Stomach (tissue), 9 donors: Measurements from ENCODE around the gene CPN2. TPM values are rescaled to one million over a fixed set of nuclear protein-coding genes. Genes with fewer than 3 reads are reported as not detected.

ENCODE experiments used
- DNase-seq, 2 donors: peaks; one replicate each; pipeline versions ENCODE4 v3.0.0 to v3.0.0-alpha.2; 2013 to 2019
- H3K27ac ChIP-seq, 5 donors: fragments of 200-600 bp in 4 of 5; sonication (generic) in 4 of 5; one replicate each; pipeline ENCODE4 v1.5.1; 2013 to 2019; ENCODE audit warnings: mild to moderate bottlenecking in 1 of 5, moderate library complexity in 1 of 5
- H3K27me3 ChIP-seq, 3 donors: fragments of 200-600 bp; sonication (generic); one replicate each; pipeline ENCODE4 v1.5.1; 2017 to 2019; ENCODE audit warnings: mixed run types in 1 of 3
- H3K36me3 ChIP-seq, 4 donors: fragments of 200-600 bp; sonication (generic); 1 replicate in 3 of 4; 2 replicates in 1 of 4; pipeline ENCODE4 v1.5.1; 2016 to 2019
- H3K4me1 ChIP-seq, 4 donors: fragments of 200-600 bp; sonication (generic); one replicate each; pipeline ENCODE4 v1.5.1; 2016 to 2019
- H3K4me3 ChIP-seq, 4 donors: fragments of 200-600 bp; sonication (generic) in 3 of 4; one replicate each; pipeline ENCODE4 v1.5.1; 2016 to 2019; ENCODE audit warnings: mild to moderate bottlenecking in 1 of 4
- H3K9me3 ChIP-seq, 4 donors: fragments of 200-600 bp; sonication (generic); one replicate each; pipeline ENCODE4 v1.5.1; 2016 to 2019
- EP300 ChIP-seq: sonication (generic); formaldehyde crosslinking; IDR thresholded peaks from one replicate; pipeline ENCODE4 v1.6.1; 2017; ENCODE audit warnings: antibody characterized with exemption
- POLR2A ChIP-seq, 4 donors: fragments of 450-650 bp; IDR thresholded peaks; one replicate each; pipeline ENCODE4 v1.6.1; 2016; ENCODE audit warnings: antibody characterized with exemption in 4 of 4, control low read depth in 2 of 4, mild to moderate bottlenecking in 1 of 4, moderate library complexity in 1 of 4
- POLR2AphosphoS5 ChIP-seq, 3 donors: sonication (generic); formaldehyde crosslinking; IDR thresholded peaks; one replicate each; pipeline ENCODE4 v1.6.1; 2016; ENCODE audit warnings: antibody characterized with exemption in 3 of 3
- WGBS, 5 donors: extraction: QIAGEN DNeasy Blood & Tissue Kit in 3 of 5; methylation state at CpG; one replicate each; pipeline versions ENCODE4 v1.1.5 to v1.1.7; 2013 to 2018; 5-methylcytosine and 5-hydroxymethylcytosine counted together
- intact Hi-C: fragments of 100-400 bp; cut with DNase I; formaldehyde crosslinking; loops from one replicate; pipeline ENCODE4 v1.15.1; 2023; ENCODE audit warnings: low total_unique reads
- polyA plus RNA-seq, 3 donors: library from polyadenylated mRNA; stranded (reverse); fragments of 200-250 nt; gene quantifications; one replicate each; pipeline ENCODE4 v1.2.3, GENCODE V29; 2013
- total RNA-seq, 5 donors: library from RNA; depleted of rRNA; stranded (reverse); fragments of >200 nt; gene quantifications; one replicate each; pipeline versions ENCODE4 v1.1.0 to v1.2.3, GENCODE V29; 2014 to 2016
- TF ChIP-seq, protein P1 (sequence below), 7 experiments: fragments of 450-650 bp in 4 of 7; fragments of 200-600 bp in 3 of 7; sonication (generic) in 3 of 7; IDR thresholded peaks; one replicate each; pipeline ENCODE4 v1.5.1; 2016 to 2019; ENCODE audit warnings: antibody characterized with exemption in 7 of 7, control low read depth in 2 of 7, mild to moderate bottlenecking in 1 of 7
- donor health status: healthy with polysubstance abuse.
- donor health status: Bipolar disorder and iron deficiency.
- donor health status: healthy.

CPN2 gene
- total and polyA plus RNA-seq, 8 donors, result not detected

DNA sequence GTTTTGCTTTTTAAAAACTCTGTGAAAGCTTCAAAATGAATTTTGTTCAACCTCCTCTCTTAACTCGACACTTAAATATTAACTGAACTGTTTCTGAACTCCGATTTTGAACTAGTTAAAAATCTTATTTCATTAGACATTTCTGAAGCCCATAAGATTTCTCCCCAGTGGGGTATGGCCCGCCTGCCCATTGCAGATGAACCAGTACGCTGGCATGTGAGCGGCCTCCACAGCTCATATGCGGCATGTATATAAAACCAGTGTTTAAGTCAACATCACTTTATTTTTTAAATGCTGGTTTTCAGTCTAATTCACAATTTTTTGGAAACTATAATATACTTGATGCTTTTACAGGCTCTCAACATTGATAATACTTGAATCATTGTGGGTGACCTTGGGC, 50.2 kb downstream of the CPN2 start:
- Histone ChIP-seq H3K4me1 (peaks cover 18 to 28% (median 24%) of the 10 kb centered on the region in 4 donors), H3K9me3 (no peaks in the 10 kb centered on the region), H3K27ac (peak overlapping the region in 3 of 5 donors; percentile 82 to 88 (median 87)), H3K36me3 (no peaks in the 10 kb centered on the region), H3K4me3 (no peak overlapping the region), H3K27me3 (no peaks in the 10 kb centered on the region)
- TF ChIP-seq POLR2AphosphoS5 (IDR thresholded peaks at IDR 0.05), result no peak
- TF ChIP-seq POLR2A (IDR thresholded peaks at IDR 0.05), result no peak
- no peak for TF ChIP-seq EP300
- TF ChIP-seq, protein P1, sequence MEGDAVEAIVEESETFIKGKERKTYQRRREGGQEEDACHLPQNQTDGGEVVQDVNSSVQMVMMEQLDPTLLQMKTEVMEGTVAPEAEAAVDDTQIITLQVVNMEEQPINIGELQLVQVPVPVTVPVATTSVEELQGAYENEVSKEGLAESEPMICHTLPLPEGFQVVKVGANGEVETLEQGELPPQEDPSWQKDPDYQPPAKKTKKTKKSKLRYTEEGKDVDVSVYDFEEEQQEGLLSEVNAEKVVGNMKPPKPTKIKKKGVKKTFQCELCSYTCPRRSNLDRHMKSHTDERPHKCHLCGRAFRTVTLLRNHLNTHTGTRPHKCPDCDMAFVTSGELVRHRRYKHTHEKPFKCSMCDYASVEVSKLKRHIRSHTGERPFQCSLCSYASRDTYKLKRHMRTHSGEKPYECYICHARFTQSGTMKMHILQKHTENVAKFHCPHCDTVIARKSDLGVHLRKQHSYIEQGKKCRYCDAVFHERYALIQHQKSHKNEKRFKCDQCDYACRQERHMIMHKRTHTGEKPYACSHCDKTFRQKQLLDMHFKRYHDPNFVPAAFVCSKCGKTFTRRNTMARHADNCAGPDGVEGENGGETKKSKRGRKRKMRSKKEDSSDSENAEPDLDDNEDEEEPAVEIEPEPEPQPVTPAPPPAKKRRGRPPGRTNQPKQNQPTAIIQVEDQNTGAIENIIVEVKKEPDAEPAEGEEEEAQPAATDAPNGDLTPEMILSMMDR (IDR thresholded peaks at IDR 0.05), result no peak
- no peak for DNase-seq
- intact Hi-C loops, result no loop called here
- 93 to 98% (median 96%) methylated on average over 6 of the region's 6 CpGs for WGBS, 5 donors

DNA sequence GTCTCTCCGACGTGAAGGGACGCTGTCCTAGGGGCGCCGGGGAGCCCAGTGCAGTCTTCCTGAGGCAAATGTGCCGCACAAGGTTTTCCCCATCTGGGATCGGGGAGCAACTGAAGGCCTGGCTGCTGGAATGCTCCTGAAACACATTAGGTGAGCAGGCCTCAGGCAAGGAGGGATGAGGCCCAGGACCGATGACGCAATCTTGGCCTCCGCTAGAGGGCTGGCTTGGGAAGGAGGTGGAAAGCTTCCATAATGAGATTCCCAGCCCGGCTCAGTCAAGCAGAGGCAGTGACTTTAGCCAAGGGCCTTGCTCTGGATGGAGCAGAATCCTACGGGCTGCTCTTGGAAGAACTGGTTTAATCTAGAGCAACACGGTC, 50.8 kb downstream of the CPN2 start:
- Histone ChIP-seq H3K27me3 (no peaks in the 10 kb centered on the region), H3K27ac (peak overlapping the region; percentile 77 to 88 (median 82)), H3K36me3 (no peaks in the 10 kb centered on the region), H3K4me3 (no peak overlapping the region), H3K4me1 (peaks cover 17 to 28% (median 24%) of the 10 kb centered on the region in 4 donors), H3K9me3 (no peaks in the 10 kb centered on the region)
- TF ChIP-seq POLR2A (IDR thresholded peaks at IDR 0.05), result no peak
- TF ChIP-seq, protein P1 (IDR thresholded peaks at IDR 0.05), result peak in 2 of 7 experiments; percentile 6 to 17
- TF ChIP-seq EP300, result no peak
- peak in 2 of 3 donors; percentile 11 to 49 for TF ChIP-seq POLR2AphosphoS5 (IDR thresholded peaks at IDR 0.05)
- intact Hi-C loops, result no loop called here
- peak; percentile 82 to 90 for DNase-seq
- WGBS, 5 donors, result 44 to 52% (median 49%) methylated on average over 10 to 13 of the region's 13 CpGs

DNA sequence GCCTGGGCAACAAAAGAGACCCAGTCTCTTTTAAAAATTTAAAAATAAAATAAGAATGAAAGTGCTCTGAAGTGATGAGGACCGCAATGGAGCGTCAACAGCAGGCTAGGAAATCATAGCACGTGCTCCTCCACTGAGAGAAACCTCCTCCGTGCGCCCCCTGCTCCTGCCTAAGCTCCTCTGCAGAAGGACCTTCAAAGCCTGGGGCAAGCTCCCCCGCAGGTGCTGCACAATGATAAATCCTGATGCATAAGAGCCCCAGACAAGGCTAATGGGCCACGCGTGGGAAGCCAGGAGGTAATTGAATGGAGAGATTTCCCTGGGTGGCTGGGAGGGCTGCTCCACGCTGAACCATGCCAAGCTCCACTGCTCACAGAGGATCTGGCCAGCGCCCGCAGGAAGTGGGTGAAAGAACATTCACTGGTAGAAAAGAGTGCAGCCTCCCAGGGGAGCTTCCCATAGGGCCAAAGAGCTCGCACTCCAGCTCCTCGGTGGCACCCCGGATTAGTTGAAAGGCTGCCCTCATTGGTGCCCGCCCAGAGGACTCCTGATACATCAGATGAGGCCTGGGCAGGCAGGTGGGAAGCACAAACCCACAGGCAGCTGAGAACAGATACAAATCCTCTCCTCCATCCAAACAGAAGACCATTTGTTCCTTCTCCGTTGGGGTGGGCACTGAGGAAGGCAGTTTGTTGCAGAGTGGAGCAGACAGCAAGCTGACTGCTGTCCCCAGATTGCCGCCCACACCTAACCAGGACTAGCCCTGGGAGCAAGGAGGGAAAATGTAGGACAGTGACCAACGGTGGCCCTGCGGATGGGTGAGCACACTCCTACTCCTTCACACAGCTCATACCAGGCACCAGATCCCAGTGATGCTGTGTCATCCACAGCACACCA, 52.5 kb downstream of the CPN2 start:
- intact Hi-C loops, result no loop called here
- Histone ChIP-seq H3K4me1 (peaks cover 17 to 28% (median 24%) of the 10 kb centered on the region in 4 donors), H3K9me3 (no peaks in the 10 kb centered on the region), H3K36me3 (no peaks in the 10 kb centered on the region), H3K4me3 (no peak overlapping the region), H3K27ac (peak overlapping the region in 3 of 5 donors; percentile 17 to 87 (median 36)), H3K27me3 (no peaks in the 10 kb centered on the region)
- no peak for DNase-seq
- WGBS, 5 donors, result 79 to 85% (median 82%) methylated on average over 17 to 19 of the region's 19 CpGs
- TF ChIP-seq POLR2A (IDR thresholded peaks at IDR 0.05) (no peak), EP300 (no peak), POLR2AphosphoS5 (IDR thresholded peaks at IDR 0.05) (no peak)
- TF ChIP-seq, protein P1 (IDR thresholded peaks at IDR 0.05), result no peak

DNA sequence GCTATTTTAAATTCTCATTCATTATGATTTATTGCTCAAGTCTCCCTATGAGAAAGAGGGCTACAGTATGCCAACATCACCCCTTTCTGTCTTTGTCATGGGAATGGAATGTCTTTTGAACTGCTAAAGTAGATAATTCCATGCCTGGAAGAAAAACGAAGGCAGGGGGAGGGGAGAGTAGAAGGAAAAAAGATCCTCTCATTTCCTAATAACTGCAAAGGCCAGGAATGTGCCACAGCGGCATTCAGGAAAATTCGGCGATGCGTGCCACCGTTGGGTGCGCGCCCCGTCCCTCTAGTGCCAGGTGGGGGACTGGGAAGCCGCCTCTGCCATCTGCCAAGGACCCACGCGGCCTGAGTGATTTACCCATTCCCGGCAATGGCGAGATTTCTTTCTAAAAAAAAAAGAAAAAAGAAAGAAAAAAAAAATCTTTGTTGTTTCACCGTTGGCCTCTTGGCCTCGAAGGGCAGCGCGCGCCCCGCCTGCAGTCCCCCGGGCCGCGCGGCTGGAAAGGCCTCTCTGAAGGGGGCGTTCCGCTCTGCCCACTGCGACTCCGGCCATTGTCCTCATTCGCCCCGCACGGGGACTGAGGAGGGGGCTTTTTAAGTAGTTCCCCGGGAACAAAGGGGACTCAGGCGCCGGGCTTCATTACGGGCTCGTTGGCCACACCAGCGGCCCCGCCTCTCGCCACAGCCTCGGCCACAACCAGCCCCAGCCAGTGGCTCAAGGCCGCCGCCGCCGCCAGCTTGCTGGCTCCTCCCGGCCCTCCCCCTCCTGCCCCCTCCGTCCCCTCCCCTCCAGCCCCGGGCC, 54.5 kb downstream of the CPN2 start:
- peak overlapping the region in 4 of 5 donors; percentile 22 to 65 (median 54) for H3K27ac ChIP-seq
- H3K4me3 ChIP-seq, result peak overlapping the region; percentile 22 to 42 (median 34)
- intact Hi-C loops, result no loop called here
- H3K36me3 ChIP-seq, result no peaks in the 10 kb centered on the region
- H3K4me1 ChIP-seq, result peaks cover 17 to 28% (median 24%) of the 10 kb centered on the region in 4 donors
- no peaks in the 10 kb centered on the region for H3K9me3 ChIP-seq
- 10 to 26% (median 10%) methylated on average over 32 to 47 of the region's 47 CpGs for WGBS, 5 donors
- no peak for TF ChIP-seq POLR2A (IDR thresholded peaks at IDR 0.05)
- TF ChIP-seq POLR2AphosphoS5 (IDR thresholded peaks at IDR 0.05), result peak in 1 of 3 donors; percentile 41
- DNase-seq, result peak in 1 of 2 donors; percentile 81
- no peaks in the 10 kb centered on the region for H3K27me3 ChIP-seq
